HG03460 (cell line): ENCODE measurements around the gene SYMPK.
"Not testable (repeated sequence)": the region's sequence is repeated elsewhere in the genome, so short reads cannot be mapped to it uniquely, and the experiment has no call there.

Experiments used
- ATAC-seq: cut with Tn5 transposase; IDR thresholded peaks from one replicate; pipeline ENCODE4 v1.9.1; 2021; ENCODE audit not compliant: unreplicated experiment

SYMPK gene

DNA sequence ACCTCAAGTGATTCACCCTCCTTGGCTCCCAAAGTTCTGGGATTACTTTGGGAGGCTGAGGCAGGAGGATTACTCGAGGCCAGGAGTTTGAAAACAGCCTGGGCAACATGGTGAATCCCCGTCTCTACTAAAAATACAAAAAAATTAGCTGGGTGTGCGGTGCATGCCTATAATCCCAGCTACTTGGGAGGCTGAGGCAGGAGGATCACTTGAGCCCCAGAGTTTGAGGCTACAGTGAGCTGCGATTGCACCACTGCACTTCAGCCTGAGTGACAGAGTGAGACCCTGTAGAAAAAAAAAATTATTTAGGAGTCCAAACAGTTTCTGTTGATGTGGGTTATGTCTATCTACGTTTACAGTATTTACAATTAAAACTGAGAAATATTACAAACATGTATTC, 7.9 kb upstream of the SYMPK start:
- ATAC-seq, result no peak

DNA sequence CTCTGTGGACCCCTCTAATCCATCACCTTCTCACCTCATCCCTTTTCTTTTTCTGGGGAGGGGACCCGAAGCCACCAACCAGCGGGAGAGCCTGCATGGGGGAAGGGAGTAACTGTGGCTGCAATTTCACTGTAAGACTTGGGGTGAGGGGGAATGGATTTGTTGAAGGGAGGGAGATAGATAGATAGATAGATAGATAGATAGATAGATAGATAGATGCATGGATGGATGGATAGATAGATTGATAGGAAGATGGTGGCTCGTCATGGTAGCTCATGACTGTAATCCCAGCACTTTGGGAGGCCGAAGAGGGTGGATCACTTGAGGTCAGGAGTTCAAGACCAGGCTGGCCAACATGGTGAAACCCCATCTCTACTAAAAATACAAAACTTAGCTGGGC, 4.3 kb upstream of the SYMPK start:
- not testable (repeated sequence) for ATAC-seq

DNA sequence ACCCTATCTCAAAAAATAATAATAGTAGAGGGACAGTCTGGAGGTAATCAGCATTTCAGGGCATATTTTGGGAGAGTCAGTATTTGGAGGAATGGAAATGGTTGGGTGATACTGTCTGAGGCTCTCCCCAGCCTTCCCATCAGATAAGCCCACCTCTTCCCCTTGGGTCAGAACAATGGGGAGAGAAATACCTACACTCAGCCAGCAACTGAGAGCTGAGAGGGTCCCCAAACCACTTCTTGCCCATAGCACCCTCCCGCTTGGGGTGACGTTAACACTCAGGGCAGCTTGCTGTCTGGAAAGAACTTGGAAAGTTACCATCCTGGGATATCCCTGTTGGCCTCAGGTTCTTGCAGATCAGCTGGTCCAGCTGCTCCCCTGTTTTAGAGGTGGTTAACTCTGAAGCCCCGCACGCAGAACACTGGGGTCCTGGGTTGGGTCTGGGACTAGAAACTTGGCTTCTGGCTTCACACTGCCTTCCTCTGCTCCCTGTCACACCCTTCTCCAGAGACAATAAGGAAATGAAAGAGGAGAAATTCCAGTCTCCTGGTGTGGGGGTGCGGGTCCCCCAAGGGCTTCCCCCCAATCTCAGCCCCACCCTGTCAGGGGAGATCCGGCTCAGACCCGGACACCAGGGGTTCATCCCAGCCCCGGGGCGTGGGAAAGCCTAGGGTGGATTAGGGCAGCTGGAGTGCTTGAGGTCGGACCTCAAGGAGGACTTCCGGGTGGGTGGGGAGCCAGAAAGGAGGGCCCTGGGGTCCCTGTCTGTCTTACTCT, 3.6 kb upstream of the SYMPK start:
- no peak for ATAC-seq

DNA sequence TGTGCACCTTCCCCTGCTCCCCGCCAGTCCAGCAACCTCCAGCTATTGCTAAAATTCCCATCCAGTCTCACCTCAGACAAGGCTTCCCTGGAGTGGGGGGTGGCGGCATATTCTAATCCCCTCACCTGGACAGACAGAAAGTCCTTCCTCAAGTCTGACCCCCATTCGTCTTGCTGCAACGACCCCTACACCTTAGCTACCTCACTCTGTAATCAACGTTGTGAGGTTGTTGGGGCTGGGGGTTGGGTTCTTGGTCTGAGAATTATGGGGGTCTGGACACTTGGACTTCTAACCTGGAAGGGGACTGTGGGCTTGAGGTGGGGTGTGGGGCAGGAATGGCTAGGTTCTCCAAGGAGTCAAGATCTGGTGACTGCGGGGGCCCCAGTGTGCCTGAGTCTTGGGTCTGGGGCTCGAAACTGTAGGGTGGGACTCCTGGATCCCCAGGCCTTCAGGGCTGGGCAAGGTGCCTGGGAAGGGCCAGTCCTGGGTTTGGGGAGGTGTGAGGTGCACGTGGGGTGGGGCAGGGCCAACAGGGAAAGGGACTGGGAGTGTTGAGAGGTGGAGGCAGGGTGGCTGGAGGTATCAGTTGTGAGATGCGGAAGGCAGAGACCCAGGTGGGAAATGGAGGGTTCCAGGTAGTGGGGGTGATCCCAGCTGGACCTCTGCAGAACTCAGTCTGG, 2.5 kb upstream of the SYMPK start:
- ATAC-seq, result no peak

DNA sequence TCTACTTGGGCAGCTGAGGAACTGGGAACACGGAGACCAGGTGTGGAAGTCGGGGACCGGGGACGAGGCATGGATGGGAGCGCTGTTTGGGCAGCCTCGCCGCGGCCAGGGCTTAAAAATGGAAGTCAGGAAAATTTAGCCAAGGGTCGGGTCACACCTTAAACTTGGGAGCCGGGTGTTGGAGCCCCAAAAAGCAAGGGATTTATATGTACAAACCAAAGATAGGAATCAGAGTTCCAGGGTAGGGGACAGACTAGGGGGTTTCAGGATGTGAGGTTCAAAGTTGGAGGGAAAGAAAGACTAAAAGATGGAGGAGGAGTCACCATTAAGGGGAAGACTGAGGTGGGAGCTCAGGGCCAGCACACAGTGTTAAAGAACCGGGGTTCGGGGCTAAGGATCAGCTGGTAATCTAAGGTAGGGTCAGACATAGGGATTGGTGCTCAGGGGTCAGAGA, 1.7 kb upstream of the SYMPK start:
- no peak for ATAC-seq

DNA sequence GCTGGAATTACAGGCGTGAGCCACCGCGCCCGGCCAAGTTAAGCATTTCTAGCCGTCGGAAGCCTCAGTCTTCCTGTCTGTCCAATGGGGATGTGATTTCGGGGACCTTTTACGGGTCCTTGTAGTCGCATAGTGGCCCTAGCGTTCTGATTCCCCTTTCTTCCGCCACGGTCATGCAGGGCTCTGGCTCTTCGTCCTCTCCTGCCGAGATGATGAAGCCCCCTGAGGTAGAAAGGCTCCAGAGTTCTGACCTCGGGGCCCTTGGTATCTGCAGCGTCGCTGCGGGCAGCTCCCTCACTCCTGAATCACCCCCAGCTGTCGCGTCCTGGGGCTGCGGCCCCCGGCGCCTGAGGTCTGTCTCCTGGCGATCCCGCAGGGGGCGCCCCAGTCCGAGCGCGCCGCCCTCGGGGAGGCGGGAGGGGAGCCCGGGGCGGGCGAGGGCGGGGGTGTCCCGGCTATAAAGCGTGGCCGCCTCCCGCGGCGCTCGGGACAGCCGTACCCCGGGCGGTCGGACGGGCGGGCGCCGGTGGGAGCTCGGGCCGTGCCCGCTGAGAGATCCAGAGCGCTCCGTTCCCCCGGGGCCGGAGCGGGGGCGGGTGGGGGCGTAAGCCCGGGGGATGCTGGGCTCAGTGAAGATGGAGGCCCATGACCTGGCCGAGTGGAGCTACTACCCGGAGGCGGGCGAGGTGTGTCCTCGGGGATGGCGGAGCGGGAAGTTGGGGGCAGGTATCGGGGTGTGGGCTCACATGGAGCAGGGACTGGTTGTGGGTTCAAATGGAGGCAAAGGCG, 1.1 kb upstream of the SYMPK start, which contains the start of gene FOXA3:
TSS of gene FOXA3 (plus strand) at position 487 of the 789 bp plus-strand sequence. CDS start at position 618, 131 bp downstream.
- ATAC-seq, result no peak

DNA sequence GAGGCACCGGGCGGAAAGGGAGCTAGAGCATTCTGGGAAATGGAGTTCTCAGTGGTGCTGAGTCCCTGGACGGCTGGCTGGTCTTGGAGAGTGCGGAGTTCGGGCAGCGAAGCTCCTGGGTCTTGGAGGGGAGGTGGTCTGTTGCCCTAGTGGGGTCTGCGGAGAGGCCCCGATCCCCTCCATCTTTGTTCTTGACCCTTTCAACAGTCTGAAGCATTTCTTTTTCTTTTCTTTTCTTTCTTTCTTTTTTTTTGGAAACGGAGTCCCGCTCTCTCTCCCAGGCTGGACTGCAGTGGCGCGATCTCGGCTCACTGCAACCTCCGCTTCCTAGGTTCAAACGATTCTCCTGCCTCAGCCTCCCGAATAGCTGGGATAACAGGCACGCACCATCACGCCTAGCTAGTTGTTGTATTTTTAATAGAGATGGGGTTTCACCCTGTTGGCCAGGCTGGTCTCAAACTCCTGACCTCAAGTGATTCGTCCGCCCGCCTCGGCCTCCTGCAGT, 440 bp upstream of the SYMPK start:
- ATAC-seq, result no peak

DNA sequence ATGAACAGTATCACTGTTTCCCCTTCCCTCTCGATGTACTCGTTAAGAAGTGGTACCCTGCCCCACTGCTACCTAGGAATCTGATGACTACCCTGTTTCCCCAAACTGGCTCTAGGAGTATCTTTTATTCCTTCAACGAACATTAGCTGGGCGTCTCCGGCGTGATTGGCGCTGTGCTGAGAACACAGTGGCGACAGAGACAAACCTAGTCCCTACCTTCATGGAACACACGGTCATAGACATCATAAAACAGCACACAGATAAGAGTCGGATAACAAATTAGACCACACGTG, 730 bp downstream of the SYMPK start:
- ATAC-seq, result no peak

DNA sequence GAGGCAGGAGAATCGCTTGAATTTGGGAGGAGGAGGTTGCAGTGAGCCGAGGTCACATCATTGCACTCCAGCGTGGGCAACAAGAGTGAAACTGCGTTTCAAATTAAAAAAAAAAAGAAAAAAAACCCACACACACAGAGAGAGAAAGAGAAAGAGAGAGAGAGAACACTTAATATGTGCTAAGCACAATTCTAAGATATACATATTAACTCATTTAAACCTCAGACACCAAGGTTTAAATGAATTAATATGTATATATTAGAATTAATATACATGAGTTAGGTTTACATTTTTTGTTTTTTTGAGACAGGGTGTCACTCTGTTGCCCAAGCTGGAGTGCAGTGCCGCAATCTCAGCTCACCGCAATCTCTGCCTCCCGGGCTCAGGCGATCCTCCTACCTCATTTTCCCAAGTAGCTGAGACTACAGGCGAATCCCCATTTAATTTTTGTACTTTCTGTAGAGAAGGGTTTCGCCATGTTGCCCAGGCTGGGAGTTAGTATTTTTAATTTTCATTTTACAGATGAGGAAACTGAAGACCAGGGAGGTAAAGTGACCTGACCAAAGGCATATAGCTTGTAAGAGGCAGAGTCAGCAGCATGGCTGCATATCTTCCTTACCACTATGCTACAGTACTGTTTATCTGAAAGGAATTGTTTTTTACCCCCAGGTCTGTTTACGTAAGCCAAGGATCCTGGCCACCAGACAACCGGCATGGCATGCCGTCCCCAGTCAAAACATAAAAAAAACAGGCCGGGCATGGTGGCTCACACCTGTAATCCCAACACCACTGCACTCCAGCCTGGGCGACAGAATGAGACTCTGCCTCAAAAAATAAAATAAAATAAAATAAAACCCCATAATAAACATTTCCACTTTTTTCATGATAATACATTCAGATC, 2.3 kb downstream of the SYMPK start:
- ATAC-seq, result no peak

DNA sequence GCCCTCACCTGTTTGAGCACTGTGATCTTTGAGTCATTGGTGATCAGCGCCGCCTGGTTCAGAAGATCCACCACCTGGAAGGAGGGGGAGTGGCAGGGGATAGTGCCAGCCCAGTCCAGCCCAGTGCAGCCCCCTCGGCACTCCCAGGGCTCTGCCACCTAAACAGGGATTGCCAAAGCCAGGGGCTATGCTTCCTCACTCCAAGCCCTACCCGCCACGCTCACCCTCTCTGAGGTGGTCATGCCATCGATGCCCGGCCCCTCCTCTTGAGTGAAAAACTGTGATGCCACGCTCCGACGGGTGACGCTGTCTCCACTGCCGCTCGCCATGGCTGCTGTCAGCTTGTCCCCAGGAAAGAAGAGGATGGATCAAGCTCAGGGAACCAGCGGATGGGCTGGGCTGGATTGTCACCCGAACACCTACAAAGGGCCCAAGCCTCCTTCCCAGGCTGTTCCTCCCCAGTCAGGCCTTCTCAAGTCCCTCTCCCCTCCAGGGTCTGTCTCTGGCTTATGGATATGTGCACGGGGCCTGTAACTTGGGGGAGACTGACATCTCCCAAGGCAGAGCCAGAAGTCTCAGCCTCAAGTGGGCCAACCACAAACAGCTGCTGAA, 8.7 kb downstream of the SYMPK start:
- ATAC-seq, result no peak

DNA sequence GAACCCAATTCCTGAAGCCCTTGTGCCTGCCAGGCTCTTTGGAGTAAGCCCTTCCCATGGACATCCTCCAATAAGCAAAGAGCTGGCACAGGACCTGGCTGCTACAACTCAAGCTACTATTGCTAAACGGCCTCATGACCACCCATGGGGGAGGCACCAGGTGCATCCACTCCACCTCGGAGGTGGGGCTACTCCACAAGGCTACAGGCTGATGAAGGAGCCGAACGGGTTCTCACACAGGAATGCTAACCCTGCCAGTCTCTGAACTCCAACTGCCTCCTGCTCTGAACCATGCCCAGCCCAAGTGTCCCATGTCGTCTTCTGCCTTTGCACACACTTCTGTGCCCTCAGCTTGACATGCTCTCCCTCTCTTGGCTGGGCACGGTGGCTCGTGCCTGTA, 10.0 kb downstream of the SYMPK start:
- no peak for ATAC-seq

DNA sequence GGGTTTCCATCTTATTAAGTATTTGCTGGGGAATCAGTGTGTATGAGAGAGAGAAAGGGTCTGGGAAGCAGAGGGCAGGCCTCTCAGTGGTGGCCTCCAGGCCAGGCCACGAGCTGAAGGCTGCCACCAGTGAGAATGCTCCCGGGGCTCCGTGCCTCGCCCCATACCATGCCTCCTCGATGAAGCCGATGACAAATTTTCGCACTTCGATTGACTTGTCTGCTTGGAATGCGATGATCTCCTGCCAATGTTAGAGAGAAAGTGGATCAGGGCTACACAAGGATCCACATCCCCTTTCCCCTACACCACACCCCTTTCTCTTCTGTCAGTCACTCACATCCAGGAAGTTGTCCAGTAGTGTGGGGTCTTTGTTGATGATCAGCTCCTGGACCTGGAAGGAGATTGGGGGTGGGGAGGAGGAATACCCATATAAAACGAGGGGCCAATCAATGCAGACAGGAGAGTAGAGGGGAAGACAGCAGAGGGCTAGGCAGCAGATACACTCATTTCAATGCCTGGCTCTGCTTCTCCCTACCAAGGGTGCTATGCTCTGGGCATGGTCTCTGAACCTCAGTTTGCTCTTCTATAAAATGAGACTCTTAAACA, 10.7 kb downstream of the SYMPK start:
- ATAC-seq, result no peak

DNA sequence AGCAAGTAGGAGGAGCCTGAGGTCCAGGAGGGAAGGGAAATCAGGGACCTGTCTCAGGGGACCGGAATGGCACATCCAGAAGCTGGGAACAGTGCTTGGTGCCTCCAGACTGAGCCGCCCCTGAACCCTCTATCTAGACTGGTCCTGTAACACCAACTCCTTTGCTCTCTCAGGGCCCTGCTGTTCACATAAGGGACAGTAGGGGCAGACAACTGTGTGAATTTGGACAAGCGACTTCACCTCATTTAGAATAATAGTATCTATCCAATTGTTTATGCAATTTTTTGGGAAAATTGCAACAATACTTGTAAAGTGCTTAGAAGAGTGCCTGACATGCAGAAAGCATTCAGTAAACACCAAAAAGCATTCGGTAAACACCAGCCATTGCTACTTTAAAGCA, 14.0 kb downstream of the SYMPK start:
- no peak for ATAC-seq

DNA sequence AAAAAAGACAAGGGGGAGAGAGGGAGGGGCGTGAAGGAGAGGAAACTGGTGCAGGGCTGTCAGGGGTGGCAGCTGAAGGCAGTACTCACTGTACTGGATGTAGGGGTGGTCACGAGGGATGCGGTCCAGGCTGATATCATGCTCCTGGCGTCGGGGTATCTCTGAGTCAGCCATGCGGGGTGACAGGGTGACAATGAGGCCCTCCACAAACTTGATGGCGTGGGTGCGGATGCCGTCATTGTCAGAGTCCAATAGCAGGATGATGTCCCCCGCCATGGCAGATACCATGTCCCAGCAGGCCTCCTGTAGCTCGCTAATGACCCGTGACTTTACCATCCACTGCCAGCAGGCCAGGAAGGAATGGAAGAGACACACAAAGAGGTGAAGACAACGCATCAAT, 15.3 kb downstream of the SYMPK start:
- no peak for ATAC-seq

DNA sequence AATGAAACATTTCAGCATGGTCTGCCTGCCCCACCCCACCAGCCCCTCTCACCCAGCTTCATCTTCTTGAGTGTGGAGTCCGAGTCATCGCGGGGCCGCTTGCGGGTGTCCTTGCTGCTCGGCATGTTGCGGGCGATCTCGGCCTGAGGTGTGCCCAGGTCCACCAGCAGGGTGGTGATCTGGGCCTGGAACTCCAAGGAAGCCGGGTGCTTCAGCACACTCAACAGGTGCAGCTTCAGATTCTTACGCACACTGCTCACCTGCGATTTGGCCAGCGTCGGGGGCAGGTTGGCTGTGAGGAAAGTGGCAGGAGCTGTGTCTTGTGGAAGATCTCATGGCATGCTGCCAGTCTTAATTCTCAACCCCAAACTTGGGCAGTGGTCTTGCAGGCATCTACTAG, 20.7 kb downstream of the SYMPK start:
- ATAC-seq, result no peak

DNA sequence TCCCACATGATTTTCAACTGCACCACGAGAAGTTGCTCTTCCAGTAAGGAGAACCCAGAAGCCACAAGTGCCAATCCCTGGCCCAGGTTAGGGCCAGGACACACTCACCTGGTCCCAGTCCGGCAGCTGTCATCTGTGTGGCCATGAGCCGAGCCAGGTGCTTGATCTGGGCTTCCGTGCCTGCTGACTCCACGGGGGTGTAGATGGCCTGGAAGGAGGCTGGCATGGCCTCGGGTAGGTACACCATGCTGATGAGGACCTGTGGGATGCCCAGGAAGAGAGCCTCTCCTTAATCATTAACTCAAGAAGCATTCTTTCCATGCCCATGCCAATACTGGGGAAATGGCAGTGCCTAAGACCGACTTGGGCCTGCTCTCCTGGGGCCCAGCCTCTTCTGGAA, 28.0 kb downstream of the SYMPK start:
- ATAC-seq, result no peak

DNA sequence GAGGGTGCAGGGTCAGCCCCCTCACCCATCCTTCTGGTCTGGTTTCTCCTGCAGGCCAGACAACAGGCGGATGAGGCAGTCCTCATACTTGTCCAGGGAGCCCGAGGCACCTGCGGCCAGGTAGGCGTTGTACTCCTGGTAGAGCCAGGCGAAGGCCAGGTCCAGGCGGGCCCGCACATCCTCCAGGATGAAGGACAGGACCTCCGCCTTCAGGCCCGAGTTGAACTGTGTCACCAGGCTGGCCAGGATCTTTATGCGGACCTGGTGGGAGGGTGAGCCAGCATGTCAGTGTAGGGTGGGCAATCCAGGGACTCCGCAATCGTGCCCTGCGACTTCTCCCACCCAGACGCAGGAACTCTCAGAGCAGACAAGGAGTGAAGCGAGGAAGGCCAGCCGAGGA, 34.0 kb downstream of the SYMPK start:
- no peak for ATAC-seq

DNA sequence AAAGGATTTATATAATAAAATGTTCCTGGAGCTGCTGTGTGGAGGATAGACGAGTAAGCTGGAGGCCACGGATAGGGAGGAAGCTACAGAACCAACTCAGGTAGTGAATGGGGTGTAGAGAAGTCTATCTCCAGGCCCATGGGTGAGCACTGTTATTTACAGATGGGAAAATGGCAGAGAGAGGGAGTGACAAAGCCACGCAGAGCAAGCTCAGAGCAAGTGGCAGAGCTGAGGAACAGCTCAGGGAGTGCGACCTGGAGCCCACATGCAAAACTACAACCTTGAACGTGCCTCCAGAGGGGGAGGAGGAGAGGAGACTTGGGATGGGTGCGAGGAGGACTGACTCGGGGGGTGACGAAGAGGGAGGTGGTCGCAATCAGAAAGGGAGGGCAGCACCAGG, 34.4 kb downstream of the SYMPK start:
- no peak for ATAC-seq

DNA sequence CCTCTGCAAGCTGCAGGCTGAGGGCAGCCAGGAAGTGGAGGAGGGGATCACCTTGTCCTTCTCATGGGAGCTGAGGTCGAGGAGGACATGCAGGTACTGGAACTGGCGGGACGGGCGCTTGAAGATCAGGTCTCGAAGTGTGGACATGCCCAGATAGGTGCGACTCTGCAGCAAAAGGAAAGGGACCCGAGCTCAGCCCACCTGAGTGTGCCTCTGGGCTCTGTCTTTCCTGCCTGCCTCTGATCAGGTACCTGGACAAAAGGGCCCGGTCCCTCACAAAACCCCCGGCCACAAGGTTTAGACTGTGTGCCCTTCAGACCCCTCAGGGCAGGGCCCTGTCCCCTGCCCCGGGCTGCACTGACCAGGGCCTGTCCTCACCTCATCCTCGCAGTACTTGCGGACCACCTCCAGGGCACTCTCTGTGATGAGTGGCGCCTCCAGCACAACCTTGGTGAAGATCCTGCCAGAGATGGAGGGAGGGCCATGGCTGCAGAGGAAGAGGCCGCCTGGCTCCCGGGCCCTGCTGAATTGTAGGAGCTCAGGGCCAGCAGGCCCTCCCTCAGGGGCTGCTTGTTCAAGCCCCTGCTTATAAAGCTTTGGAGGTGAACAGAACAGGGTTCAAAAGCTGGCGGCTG, 35.4 kb downstream of the SYMPK start:
- no peak for ATAC-seq
